Measurements from ENCODE around the gene RBCK1.
"Not testable (repeated sequence)": the region's sequence is repeated elsewhere in the genome, so short reads cannot be mapped to it uniquely, and the experiment has no call there.

The RBCK1 gene

DNA sequence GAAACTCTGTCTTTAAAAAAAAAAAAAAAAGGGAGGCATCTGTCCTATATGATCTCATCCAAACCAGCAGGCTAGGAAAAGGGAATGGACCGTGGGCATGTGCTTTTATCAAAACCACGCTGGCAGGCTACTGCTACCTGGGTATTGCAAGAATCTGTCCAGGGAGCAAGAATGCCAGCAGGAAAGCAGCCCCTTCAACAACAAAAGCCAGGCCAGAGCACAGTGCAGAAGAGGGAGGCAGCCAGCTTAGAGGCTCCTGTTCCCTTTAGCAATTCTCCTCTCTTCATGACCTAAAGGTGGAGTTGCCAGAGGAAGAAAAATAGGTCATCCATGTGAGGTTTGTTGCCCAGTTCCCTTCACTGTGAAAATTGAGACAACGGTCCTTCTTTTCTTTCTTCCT lies 36.0 kb downstream of the RBCK1 start:
- TF ChIP-seq, protein P1, sequence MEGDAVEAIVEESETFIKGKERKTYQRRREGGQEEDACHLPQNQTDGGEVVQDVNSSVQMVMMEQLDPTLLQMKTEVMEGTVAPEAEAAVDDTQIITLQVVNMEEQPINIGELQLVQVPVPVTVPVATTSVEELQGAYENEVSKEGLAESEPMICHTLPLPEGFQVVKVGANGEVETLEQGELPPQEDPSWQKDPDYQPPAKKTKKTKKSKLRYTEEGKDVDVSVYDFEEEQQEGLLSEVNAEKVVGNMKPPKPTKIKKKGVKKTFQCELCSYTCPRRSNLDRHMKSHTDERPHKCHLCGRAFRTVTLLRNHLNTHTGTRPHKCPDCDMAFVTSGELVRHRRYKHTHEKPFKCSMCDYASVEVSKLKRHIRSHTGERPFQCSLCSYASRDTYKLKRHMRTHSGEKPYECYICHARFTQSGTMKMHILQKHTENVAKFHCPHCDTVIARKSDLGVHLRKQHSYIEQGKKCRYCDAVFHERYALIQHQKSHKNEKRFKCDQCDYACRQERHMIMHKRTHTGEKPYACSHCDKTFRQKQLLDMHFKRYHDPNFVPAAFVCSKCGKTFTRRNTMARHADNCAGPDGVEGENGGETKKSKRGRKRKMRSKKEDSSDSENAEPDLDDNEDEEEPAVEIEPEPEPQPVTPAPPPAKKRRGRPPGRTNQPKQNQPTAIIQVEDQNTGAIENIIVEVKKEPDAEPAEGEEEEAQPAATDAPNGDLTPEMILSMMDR (IDR thresholded peaks at IDR 0.05; ENCODE audit: insufficient read depth, missing control alignments) = no peak
- no peak for FAIRE-seq
- DNase-seq (ENCODE audit: insufficient read length, low spot score) = no peak

DNA sequence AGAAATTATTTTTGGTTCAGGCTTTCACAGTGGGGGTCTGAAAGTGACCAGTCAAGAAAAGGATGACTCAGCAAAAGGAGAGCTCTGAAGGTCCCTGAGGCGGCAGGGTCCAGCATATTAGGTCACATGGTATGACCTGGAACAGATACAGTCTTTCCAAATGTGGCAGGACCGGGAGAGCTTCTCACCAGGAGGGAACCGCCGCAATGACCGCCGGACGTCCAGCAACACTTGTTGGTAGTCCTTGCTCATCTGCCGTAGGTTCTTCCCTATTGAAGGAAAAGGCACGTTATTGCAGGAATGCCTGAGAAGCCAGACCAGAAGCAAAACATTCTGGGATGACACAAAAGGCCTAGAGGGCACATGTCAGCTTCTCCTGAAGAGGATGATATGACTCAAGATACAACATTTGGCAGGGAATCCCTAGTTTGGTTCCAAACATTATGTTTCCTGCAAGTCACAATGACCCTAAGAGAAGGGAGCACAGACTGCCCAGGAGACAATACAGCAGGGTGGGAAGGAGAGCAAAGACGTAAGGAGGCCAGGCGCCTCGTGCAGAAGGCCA lies 36.8 kb downstream of the RBCK1 start:
- DNase-seq (ENCODE audit: insufficient read length, low spot score) (no peak), FAIRE-seq (no peak)
- TF ChIP-seq, protein P1 (IDR thresholded peaks at IDR 0.05; ENCODE audit: insufficient read depth, missing control alignments) = no peak

DNA sequence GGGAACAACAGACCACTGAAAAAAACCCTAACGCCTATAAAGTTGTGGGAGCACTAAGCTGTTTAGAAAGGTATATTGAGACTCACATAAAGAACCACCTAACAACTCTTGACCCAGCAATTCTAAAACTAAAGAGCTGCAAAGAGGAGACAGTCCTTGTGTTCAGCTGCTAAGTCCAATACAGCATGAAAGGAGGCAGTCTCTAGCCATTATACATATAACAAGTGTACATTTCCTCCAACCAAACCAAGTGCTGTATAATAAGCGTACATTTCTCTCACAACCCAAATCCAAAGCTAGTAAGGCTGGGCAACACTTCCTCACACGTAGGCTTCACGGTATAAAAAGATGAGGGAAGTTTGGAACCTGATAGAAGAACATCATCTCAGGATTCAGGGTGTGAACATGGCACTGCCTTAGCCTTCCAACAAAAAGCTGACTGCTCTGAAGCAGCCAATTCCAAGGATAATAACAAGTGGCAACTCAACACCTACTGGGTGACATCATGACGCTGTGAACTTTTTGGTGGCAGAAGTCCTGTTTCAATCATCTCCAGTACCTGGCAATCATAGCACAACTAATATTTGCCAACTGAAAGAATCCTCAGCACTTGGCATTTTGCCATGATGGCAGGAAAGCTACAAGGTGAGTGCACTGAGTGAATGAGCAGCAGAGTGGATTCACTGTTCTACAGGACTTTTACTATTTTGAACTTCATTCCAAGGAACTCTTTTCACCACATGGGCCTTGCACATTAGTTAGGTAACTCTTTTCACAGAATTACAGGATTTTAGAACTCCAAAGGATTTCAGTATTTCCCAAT lies 37.6 kb downstream of the RBCK1 start:
- DNase-seq (ENCODE audit: insufficient read length, low spot score) = no peak
- FAIRE-seq = no peak
- TF ChIP-seq, protein P1 (IDR thresholded peaks at IDR 0.05; ENCODE audit: insufficient read depth, missing control alignments) = no peak

DNA sequence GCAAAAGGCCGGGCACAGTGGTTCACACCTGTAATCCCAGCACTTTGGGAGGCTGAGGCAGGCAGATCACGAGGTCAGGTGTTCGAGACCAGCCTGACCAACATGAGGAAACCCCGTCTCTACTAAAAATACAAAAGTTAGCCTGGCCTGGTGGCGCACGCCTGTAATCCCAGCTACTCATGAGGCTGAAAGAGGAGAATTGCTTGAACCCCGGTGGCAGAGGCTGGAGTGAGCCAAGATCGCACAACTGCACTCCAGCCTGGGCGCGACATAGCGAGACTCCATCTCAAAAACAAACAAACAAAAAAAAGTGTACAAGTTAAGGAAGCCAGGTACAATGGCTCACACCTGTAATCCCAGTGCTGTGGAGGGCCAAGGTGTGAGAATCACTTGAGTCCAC lies 43.9 kb downstream of the RBCK1 start:
- FAIRE-seq = not testable (repeated sequence)

DNA sequence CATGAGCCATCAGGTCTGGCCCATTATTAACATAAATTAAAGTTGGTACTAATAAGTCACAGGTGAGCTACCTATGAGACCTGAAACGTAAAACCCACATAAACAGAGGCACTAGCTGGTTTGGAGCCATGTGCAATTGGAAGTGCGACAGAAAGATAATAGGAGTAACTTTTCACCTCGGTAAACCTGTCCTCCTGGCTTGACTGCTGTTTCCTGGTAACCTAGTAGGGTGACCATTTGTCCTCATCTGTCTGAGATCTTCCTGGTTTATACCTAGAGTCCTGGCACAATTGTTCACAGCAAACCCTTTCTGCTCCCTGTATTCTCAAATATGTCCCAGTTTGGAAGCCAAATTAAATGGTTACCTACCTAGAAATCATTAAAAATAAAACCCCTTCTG lies 46.9 kb downstream of the RBCK1 start:
- TF ChIP-seq, protein P1 (IDR thresholded peaks at IDR 0.05; ENCODE audit: insufficient read depth, missing control alignments) = no peak
- no peak for FAIRE-seq

More for the DNA sequence above, 43.9 kb downstream of the RBCK1 start:
- DNase-seq (ENCODE audit: insufficient read length, low spot score) = not testable (repeated sequence)

DNA sequence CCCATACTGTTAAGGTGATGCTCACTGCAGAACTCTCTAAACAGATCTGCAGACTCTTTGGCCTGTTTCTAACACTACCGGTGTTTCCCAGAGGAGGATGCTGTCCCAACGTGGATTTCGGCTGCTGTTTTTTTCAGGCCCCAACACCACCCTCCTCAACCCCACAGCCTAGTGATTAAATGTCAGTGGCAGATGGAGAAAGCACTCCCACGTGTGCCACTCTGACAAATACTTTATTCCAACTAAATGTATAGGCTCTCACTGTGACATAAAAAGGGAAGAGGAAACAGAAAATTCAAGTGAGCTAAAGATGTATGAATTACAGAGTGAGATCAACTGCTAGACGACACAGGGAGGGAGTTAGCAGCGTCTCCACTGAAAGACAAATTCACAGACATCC lies 50.7 kb downstream of the RBCK1 start:
- TF ChIP-seq, protein P1 (IDR thresholded peaks at IDR 0.05; ENCODE audit: insufficient read depth, missing control alignments) = no peak
- DNase-seq (ENCODE audit: insufficient read length, low spot score) (no peak), FAIRE-seq (no peak)

More for the DNA sequence above, 46.9 kb downstream of the RBCK1 start:
- no peak for DNase-seq (ENCODE audit: insufficient read length, low spot score)

DNA sequence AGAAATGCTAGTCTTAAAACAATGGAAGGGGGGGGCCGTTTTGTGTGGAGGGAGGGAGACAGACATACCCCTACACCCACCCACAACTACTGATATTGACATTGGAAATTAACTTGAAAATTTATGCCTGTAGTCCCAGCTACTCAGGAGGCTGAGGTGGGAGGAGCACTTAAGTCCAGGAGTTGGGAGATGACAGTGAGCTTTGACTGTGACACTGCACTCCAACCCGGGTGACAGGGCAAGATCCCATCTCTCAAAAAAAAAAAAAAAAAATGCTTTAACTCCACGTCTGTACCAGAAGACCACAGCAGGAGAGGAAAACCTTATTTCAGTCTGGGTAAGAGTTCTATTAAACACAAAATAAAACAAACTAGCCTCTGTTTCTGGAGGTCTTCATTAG lies 52.1 kb downstream of the RBCK1 start:
- FAIRE-seq = no peak

More for the DNA sequence above, 52.1 kb downstream of the RBCK1 start:
- TF ChIP-seq, protein P1 (IDR thresholded peaks at IDR 0.05; ENCODE audit: insufficient read depth, missing control alignments) = no peak
- DNase-seq (ENCODE audit: insufficient read length, low spot score) = no peak
